NCI-H146 treated with DMSO at 0.1 percent for 48 hours (cell line): Measurements from ENCODE around the gene PITHD1.
"Not testable (repeated sequence)": the region's sequence is repeated elsewhere in the genome, so short reads cannot be mapped to it uniquely, and the experiment has no call there.

Source experiments
- DNase-seq: peaks from one replicate; lab custom pipeline; 2025; ENCODE audit not compliant: unreplicated experiment; lab: John Stamatoyannopoulos, UW

Gene PITHD1, protein sequence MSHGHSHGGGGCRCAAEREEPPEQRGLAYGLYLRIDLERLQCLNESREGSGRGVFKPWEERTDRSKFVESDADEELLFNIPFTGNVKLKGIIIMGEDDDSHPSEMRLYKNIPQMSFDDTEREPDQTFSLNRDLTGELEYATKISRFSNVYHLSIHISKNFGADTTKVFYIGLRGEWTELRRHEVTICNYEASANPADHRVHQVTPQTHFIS

DNA sequence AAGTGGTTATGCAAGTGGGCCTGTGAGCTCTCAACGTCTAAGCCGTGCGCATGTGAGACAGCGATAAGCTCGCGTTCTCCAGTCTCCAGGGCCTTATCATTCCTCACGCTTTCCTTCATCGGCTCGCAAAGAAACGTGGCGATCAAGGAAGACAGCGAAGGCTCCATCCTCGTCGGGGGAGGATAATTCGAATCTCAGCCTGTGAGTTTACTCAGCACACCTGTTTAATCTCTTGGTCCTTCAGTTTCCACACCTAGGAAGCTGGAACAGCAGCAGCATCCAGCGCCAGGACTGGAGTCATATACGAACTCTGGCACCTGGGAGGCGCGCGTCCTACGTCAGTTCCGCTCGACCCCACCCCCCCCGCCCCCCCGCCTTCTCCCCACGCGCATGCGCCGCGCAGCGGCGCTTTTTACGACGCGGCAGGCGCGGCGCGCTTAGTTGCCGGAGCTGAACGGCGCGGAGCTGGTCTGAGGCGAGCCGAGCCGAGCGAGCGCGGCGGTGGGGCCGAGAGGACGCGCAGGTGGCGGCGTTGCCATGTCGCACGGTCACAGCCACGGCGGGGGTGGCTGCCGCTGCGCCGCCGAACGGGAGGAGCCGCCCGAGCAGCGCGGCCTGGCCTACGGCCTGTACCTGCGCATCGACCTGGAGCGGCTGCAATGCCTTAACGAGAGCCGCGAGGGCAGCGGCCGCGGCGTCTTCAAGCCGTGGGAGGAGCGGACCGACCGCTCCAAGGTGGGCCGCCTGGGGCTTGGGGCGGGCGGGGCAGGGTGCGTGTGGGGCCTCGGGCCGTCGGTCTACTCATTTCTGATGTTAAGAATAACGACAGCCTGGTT lies at the start of gene PITHD1:
Gene PITHD1, plus strand, starts transcription at position 440 of the 836 bp plus-strand sequence. Its CDS starts 98 bp downstream, at position 538.
- peak; percentile 68 for DNase-seq

DNA sequence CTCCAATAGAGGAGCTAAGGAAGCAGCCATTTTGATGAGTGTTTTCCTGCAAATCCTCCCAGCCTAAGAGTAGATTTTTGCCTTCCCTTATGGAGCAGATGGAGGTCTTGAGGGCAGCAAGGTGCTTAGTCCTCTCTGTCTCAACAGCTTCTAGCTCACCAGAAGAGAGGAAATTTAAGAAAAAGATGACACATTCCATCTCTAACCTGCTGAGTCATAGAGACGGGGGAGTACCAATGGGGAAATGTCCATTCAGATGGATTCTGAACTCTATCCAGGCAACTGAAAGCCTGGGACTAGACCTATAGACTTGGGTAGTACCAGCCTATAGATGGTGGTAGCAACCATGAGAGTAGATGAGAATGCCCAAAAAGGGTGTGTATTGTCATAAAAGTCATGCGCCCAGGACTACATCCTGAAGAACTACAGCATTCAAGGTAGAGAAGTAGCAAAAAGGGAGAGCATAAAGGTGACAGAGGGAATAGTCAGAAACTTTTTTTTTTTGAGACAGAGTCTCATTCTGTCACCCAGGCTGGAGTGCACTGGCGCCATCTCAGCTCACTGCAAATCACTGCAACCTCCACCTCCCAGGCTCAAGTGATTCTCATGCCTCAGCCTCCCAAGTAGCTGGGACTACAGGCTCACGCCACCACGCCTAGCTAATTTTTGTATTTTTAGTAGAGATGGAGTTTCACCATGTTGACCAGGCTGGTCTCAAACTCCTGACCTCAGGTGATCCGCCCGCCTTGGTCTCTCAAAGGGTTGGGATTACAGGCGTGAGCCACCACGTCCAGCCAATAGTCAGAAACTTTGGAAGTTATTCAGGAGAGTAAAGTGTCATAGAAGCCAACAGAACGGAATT lies 45.6 kb upstream of the PITHD1 start:
- no peak for DNase-seq

DNA sequence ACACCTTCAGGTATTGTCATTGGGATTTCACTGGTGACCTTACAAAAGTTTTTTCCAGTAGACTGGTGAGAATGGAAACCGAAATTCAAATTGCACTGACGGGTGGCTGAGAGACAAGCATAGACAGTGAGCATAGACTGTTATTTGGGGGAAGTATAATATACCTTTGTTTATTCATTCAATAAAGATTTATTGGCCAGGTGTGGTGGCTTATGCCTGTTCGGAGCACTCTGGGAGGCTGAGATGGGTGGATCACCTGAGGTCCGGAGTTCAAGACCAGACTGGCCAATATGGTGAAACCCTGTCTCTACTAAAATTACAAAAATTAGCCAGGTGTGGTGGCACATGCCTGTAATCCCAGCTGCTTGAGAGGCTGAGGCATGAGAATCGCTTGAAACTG lies 44.9 kb upstream of the PITHD1 start:
- not testable (repeated sequence) for DNase-seq

DNA sequence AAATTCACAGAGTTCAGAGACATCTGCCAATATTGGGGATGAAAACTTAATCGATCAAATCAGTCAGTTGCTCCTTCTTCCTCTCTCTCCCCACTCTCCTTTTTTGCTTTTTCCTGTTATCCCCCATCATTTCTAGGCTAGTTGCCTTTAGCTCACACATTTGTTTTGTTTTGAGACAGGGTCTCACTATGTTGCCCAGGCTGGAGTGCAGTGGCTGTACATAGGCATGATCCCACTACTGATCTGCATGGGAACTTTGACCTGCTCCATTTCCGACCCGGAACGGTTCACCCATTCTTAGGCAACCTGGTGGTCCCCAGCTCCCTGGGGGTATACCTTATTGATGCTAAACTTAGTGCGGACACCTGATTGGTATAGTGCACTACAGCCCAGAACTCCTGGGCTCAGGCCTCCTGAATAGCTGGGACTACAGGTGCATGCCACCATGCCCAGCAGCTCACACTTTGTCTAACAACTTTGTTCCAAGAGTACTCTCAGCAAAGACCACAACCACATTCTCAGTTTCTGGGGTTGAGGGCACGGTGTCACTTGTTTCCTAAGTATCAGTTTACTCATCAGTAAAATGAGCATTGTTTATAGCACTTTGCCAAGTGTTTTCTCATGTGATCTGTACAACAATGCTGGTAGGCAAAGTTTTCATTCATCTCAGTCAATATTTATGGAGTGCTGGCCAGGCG lies 41.6 kb upstream of the PITHD1 start:
- no peak for DNase-seq

DNA sequence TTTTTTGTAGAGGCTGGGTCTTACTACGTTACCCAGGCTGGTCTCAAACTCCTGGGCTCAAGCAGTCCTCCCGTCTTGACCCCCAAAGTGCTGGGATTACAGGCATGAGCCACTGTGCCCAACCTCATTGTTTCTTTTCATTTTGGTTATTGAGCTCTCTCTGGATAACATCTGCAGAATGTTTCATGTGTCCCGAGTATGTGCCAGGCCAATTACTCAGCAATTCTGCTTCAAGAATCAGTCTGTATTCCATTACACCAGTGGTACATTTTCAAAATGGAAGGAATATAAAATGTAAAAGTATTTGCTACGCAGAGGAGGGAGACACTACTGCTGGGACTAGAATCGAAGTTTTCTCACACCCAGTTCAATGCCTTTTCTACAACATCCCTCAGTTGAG lies 36.6 kb upstream of the PITHD1 start:
- no peak for DNase-seq

DNA sequence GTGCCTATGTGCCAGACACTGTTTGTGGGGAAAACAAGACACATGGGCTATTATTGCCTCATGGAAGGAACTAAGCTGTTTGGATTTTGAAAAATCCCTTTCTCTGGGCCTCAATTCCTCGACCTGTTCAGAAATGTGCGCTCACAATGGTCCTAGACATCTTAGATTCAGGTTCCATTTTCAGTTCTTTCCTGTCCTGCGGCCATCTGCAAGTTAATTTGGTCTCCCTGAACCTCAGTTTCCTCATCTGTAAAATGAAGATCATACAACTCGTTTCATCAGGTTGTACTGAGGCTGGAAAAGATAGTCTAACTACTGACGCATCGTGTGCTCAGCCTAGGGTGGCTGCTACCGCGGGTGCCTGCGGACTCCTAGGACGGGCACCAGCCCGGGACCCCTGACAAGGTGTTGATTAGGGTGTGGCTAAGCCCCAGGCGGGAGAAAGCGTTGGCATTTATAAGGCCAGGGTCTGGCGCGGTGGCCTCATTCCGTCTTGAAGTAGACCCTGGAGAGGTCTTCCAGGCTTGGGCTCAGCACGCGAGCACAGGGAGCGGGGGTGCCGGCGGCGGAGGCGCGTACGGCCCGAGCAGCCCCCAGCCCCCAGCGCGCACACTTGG lies 35.4 kb upstream of the PITHD1 start:
- no peak for DNase-seq

DNA sequence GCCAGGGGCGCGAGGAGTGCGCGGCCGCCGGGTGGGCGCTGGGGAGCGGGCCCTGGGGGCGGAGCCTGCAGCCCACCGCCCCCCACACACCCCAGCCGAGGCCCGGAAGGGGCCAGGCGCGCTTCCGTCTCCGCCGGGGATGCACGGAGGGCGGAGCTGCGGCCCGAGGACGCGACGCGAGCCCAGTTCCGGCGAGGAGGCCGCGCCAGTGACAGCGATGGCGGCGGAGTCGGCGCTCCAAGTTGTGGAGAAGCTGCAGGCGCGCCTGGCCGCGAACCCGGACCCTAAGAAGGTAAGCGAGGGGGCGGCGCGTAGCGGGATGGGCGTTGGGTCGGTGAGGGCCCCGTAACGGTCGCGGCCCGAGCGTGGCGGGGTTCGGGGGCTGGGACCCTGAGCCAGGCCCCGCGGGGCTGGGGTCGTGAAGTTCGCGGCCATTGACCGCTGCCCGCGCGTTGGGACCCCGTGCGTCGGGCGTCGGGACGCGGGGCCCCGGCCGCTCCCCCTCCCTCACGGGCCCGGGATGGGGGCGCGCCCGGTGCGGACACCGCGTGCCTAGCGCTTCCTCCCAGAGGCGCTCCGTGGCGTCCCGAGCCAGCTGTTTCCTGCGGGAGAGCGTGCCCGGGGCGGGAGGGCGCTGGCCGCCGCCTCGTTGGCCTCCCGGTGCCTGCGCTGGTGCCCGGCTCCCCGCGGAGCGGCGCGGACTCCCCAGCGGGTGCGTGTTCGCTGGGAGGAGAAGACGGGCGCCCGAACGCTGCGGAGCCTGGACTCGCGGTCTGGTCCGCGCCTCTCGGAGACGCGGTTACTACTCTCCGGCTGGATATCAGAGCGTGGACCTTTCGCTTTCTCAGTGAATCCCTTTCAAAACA lies 34.7 kb upstream of the PITHD1 start, which contains the start of gene ELOA:
Gene ELOA, plus strand, starts transcription at position 185 of the 866 bp plus-strand sequence. Its CDS starts 33 bp downstream, at position 218.
- peak; percentile 30 for DNase-seq

DNA sequence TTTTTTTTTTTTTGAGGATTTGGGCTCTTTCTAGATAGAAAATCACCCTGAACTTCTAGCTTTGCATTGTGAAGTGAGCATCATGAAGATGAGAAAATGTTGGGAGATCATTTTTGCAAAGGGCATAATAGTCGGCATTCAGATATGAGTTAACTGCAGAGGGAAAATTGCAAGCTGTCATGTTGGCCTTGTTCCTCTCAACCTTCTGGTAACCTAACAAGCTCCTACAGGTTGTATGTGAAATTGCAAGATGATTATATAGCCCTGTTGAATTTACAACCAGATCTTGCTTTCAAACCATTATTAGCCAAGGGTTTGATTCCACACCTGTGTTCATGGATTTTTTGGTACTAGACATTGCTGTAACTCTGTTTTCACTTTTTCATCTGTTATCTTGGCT lies 32.7 kb upstream of the PITHD1 start:
- DNase-seq, result no peak

DNA sequence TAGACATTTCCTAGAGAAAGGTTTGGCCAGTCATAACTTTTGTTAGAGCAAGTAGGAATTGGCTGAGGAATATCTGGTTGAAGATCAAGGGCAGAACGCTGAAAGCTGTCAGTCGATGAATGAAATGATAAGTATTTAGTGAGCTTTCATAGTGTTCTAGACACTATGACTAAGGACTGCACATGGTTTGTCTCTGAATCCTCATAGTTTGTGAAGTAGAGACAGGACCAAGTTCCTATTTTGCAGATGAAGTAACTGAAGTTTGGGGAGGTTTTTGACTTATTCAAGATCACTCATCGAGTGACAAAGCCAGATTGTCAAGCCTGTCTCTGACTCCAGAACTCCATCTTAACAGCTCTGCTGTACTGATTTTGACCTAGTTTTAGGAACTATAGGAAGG lies 30.2 kb upstream of the PITHD1 start:
- no peak for DNase-seq

DNA sequence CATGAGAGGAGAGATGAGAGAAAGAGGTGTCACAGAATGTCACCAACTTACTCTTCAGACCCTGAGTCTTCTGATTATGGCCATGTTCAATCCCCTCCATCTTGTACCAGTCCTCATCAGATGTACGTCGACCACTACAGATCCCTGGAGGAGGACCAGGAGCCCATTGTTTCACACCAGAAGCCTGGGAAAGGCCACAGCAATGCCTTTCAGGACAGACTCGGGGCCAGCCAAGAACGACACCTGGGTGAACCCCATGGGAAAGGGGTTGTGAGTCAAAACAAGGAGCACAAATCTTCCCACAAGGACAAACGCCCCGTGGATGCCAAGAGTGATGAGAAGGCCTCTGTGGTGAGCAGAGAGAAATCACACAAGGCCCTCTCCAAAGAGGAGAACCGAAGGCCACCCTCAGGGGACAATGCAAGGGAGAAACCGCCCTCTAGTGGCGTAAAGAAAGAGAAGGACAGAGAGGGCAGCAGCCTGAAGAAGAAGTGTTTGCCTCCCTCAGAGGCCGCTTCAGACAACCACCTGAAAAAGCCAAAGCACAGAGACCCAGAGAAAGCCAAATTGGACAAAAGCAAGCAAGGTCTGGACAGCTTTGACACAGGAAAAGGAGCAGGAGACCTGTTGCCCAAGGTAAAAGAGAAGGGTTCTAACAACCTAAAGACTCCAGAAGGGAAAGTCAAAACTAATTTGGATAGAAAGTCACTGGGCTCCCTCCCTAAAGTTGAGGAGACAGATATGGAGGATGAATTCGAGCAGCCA lies 27.0 kb upstream of the PITHD1 start:
- DNase-seq, result no peak

DNA sequence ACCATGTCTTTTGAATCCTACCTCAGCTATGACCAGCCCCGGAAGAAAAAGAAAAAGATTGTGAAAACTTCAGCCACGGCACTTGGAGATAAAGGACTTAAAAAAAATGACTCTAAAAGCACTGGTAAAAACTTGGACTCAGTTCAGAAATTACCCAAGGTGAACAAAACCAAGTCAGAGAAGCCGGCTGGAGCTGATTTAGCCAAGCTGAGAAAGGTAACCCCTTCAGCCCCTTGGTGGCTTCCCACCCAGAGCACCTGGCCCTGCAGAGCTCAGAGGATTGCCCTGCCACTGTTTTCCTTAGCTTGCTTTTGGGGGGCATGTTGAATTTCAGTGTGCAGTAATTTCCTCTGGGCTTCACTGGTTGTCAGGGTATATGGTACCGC lies 26.4 kb upstream of the PITHD1 start:
- no peak for DNase-seq

DNA sequence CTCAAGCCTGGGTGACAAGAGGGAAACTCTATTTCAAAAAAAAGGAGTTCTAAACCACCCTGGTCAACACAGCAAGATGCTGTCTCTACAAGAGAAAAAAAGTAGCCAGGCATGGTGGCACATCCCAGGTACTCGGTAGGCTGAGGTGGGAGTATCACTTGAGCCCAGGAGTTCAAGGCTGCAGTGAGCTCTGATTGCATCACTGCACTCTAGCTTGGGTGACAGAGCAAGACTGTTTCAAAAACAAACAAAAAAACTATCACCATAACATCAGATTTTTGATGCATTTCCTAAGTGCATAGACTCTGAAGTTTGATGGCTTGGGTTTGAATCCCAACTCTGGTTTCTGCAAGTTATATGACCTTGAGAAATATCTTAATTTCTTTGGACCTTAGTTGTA lies 25.3 kb upstream of the PITHD1 start:
- no peak for DNase-seq

DNA sequence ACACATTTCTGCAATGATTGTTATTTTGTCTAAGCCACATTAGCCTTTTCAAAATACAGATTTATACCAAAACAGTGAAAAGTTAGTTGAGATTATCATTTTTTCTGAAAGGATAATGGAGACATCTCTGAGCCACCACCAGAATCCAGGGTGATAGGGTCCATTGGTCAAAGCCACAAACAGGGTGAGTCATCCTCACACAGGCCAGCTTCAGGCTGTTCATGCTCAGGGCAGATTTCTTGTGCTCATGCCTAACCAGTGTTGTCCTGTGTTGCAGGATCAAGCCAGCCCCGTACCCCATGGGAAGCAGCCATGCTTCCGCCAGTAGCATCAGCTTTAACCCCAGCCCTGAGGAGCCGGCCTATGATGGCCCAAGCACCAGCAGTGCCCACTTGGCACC lies 21.5 kb upstream of the PITHD1 start:
- no peak for DNase-seq

DNA sequence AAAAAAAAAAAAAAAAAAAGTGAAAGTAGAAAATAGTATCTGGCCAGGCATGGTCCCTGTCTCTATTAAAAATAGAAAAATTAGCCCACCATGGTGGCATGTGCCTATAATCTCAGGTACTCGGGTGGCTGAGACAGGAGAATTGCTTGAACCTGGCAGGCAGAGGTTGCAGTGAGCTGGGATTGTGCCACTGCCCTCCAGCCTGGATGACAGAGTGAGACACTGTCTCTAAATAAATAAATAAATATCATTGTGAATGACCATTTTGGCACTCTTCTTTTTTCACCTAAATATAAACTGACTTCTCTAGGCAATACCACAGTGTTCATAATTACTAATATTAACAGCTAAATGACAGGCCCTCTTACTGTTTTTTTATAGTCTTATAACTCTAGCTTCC lies 20.4 kb upstream of the PITHD1 start:
- no peak for DNase-seq

DNA sequence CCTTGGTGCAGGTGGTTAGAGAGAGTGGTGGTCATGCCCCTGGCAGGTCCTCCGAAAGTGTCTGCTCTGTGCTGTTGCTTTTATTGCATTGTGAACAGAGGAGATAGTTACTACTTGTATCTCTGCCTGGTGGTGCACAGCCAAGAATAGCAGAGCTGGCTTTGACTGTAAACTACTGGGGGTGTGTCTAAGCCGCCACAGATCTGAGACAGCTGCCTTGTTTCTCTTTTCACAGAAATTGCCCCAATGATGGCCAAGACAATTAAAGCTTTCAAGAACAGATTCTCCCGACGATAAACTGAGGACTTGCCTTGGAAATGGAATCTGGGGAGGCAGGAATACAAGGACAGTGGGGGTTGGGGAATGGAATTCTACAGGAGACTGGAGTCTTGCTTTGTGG lies 18.9 kb upstream of the PITHD1 start:
- DNase-seq, result no peak

DNA sequence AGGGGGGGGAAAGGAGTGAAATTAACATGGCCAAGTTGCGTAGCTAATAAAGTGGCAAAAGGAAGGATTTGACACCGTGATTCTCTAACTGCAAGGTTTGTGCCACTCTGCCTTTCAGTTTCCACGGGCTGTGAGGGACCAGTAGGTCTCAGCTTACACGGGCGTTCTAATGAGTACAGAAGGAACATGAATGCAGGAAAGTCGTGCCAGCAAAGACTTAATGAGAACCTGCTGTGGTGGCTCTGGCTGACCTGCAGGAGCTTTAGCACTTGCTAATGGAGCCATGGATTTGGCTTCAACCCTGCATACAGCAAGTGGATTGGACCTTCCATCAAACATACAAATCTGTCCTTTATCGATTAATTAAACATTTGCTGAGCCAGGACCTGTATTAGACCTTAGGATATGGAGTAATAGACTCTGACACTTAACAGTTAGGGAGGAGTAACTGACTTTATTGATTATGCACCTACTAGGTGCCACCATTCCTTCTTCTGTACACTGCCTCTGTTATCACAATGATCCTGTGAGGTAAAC lies 15.1 kb upstream of the PITHD1 start:
- no peak for DNase-seq

DNA sequence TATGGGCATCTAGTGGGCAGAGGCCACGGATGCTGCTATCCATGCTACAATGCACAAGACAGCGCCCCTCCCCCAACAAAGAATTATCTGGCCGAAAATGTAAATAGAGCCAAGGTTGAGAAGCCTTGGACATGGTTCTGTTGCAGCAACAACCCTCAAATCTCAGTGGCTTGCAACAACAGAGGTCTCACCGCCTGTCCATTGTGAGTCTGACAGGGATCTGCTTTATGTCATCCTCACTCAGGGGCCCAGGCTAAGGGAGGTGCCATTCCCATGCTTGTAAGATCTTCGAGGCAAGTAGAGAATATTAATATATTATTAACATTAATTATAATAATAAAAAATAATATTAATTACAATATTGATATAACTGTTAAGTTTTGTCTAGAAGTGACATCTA lies 9.5 kb upstream of the PITHD1 start:
- no peak for DNase-seq

DNA sequence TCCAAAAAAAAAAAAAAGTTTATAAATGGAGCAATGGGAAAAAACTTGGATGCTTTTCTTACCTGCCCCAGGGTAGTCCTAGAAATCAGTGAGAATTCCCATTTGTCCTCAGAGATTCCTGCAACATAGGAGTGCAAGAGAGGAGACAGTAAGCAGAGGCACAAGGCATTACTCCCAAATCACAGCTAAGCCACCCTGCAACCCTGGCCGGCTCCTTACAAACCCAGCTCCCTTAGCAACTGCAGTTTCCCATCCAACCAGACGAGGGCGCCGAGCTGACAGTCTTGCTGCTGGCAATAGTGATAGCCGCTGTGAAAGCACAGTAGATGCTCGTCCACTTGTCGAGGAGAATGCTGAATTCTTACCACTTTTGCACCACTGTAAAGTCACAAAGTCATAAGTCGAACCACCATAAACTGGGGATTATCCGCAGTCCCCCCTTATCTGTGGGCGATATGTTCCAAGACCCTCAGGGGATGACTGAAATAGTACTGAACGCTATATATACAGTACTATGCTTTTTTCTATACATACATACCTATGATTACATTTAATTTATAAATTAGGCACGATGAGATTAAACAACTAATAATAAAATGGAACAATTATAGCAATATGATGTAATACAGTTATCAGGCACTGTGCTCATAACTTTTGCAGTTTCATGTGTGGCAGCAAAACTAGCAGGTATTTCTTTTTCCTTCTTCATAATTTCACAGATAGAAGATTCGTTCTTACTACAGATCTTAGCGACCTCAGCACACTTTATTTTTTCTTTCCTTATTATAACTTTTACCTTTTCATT lies 6.0 kb upstream of the PITHD1 start:
- peak; percentile 8 for DNase-seq
